HG03108 (cell line): ENCODE data around the gene TROAP.

ENCODE experiments used
- ATAC-seq: cut with Tn5 transposase; IDR thresholded peaks from one replicate; pipeline ENCODE4 v1.9.1; 2021; ENCODE audit warnings: moderate library complexity; ENCODE audit not compliant: unreplicated experiment

The TROAP gene

GRCh38 chr12:49342066-49342913 lies 19.2 kb downstream of the TROAP start:
- ATAC-seq, result peak; percentile 50

- ATAC-seq, result no peak
Measured at GRCh38 chr12:49342914-49343731, 20.1 kb downstream of the TROAP start.

GRCh38 chr12:49344486-49345050 lies 21.5 kb downstream of the TROAP start:
- no peak for ATAC-seq

GRCh38 chr12:49345051-49345824 lies 22.2 kb downstream of the TROAP start:
- ATAC-seq, result peak; percentile 45

- ATAC-seq, result no peak
Measured at GRCh38 chr12:49345825-49346658, 23.0 kb downstream of the TROAP start.

- ATAC-seq, result no peak
Measured at GRCh38 chr12:49346659-49347310, 23.7 kb downstream of the TROAP start, which contains the start of gene DNAJC22. Gene DNAJC22 (plus strand): TSS chr12:49346888. CDS start chr12:49348873, 1,985 bp downstream.

GRCh38 chr12:49347311-49348193 lies 24.5 kb downstream of the TROAP start:
- ATAC-seq, result no peak

GRCh38 chr12:49348781-49349180 lies 25.7 kb downstream of the TROAP start:
- ATAC-seq, result no peak

GRCh38 chr12:49349266-49349665 lies 26.2 kb downstream of the TROAP start:
- no peak for ATAC-seq

- no peak for ATAC-seq
Measured at GRCh38 chr12:49352351-49352750, 29.3 kb downstream of the TROAP start.

GRCh38 chr12:49355913-49356312 lies 32.9 kb downstream of the TROAP start:
- ATAC-seq, result no peak

- no peak for ATAC-seq
Measured at GRCh38 chr12:49357103-49357678, 34.1 kb downstream of the TROAP start.

- ATAC-seq, result no peak
Measured at GRCh38 chr12:49358483-49359141, 35.6 kb downstream of the TROAP start.

GRCh38 chr12:49359671-49360070 lies 36.6 kb downstream of the TROAP start:
- no peak for ATAC-seq

- ATAC-seq, result no peak
Measured at GRCh38 chr12:49362077-49362476, 39.0 kb downstream of the TROAP start.

GRCh38 chr12:49364989-49365388 lies 41.9 kb downstream of the TROAP start:
- no peak for ATAC-seq

GRCh38 chr12:49365542-49365941 lies 42.5 kb downstream of the TROAP start:
- no peak for ATAC-seq
